K562 (cell line): ENCODE results near the gene HAUS7. TPM values are rescaled to one million over a fixed set of nuclear protein-coding genes. Genes with fewer than 3 reads are reported as not detected.

ENCODE experiments used
- HDAC8 ChIP-seq: fragments of 450-650 bp; IDR thresholded peaks from 2 replicates; pipeline ENCODE4 v1.6.1; 2016; ENCODE audit warnings: mild to moderate bottlenecking, missing genetic modification characterization, moderate library complexity, missing compliant biosample characterization
- KLF6 ChIP-seq: fragments of 250-450 bp; sonication (Bioruptor Pico); IDR thresholded peaks from 2 replicates; pipeline ENCODE4 v1.4.0; 2020; ENCODE audit warnings: mild to moderate bottlenecking, moderate library complexity, borderline replicate concordance
- NFE2 ChIP-seq: IDR thresholded peaks from 2 replicates; pipeline ENCODE4 v1.6.1; 2014; ENCODE audit warnings: antibody characterized with exemption, low read depth
- NRF1 ChIP-seq, 2 experiments: fragments of 450-650 bp; IDR thresholded peaks in 1 of 2; conservative IDR thresholded peaks in 1 of 2; 2 replicates each; pipeline ENCODE4 v1.6.1; 2014; ENCODE audit warnings: mild to moderate bottlenecking in 2 of 2
- SP2 ChIP-seq: IDR thresholded peaks from 2 replicates; pipeline ENCODE4 v1.6.1; 2011; ENCODE audit warnings: mild to moderate bottlenecking, low read depth, low read length, moderate library complexity; ENCODE audit not compliant: poor library complexity, severe bottlenecking; ENCODE audit errors: extremely low read depth
- STAT5B ChIP-seq: fragments of 250-450 bp; sonication (Bioruptor Pico); IDR thresholded peaks from 2 replicates; pipeline ENCODE4 v1.8.0; 2021; ENCODE audit warnings: mild to moderate bottlenecking, inconsistent platforms
- ZBTB1 ChIP-seq: sonication (generic); formaldehyde crosslinking; IDR thresholded peaks from 2 replicates; pipeline ENCODE4 v1.8.1; 2023; ENCODE audit warnings: missing genetic modification reagents, low read depth, mild to moderate bottlenecking, borderline replicate concordance
- ZBTB11 ChIP-seq, 3 experiments: fragments of 200-800 bp in 1 of 3; fragments of 250-450 bp in 1 of 3; fragments of 450-650 bp in 1 of 3; sonication (Bioruptor Pico) in 1 of 3; sonication (Bioruptor generic) in 1 of 3; formaldehyde crosslinking in 1 of 3; IDR thresholded peaks; 2 replicates each; pipeline versions ENCODE4 v1.6.1 to v1.8.0; 2016 to 2022; ENCODE audit warnings: mild to moderate bottlenecking in 2 of 3, missing genetic modification characterization in 2 of 3, missing compliant biosample characterization in 1 of 3, moderate library complexity in 1 of 3
- ZKSCAN8 ChIP-seq: fragments of 200-800 bp; sonication (Bioruptor generic); IDR thresholded peaks from 2 replicates; pipeline ENCODE4 v1.6.1; 2016; ENCODE audit warnings: missing genetic modification characterization, missing compliant biosample characterization
- ZNF140 ChIP-seq: fragments of 250-450 bp; sonication (Bioruptor Pico); IDR thresholded peaks from 2 replicates; pipeline ENCODE4 v1.8.0; 2021; ENCODE audit warnings: moderate library complexity, mild to moderate bottlenecking, inconsistent platforms
- ZNF592 ChIP-seq: fragments of 450-650 bp; IDR thresholded peaks from 2 replicates; pipeline ENCODE4 v1.6.1; 2017; ENCODE audit warnings: antibody characterized with exemption, mild to moderate bottlenecking
- polyA plus RNA-seq, 8 experiments: library from polyadenylated mRNA; depleted of rRNA in 4 of 8; stranded (reverse) in 5 of 8; unstranded in 3 of 8; fragments of >200 nt; fragmentation: Nextera tagmentation in 2 of 8; fragmentation: Illumina TruSeq in 1 of 8; extraction: Ambion mirVana in 2 of 8; extraction: Trizol in 1 of 8; gene quantifications; 2 replicates each; pipeline versions ENCODE4 v1.2.1 to v1.2.3, GENCODE V29; 2011 to 2014; ENCODE audit warnings: inconsistent platforms in 1 of 8, missing spikeins in 1 of 8
- total RNA-seq, 7 experiments: library from RNA; depleted of rRNA in 6 of 7; stranded (reverse); fragments of >200 nt in 6 of 7; fragmentation: Illumina TruSeq in 2 of 7; extraction: Trizol in 2 of 7; gene quantifications; 2 replicates each; pipeline versions ENCODE4 v1.2.1 to v1.2.3, GENCODE V29; 2011 to 2021; ENCODE audit warnings: low replicate concordance in 1 of 7

The HAUS7 gene
- total and polyA plus RNA-seq, 9 of the 15 experiments (the other 6 are each of a cell fraction or from before 2014, with no cell fraction given): 10.0 to 94.9 (median 48.8) TPM

GRCh38 chrX:153470411-153471363 lies at the start of gene HAUS7 (continued):
- no peak for TF ChIP-seq ZBTB11 (CRISPR knock-in tag; IDR thresholded peaks at IDR 0.05)
- peak; percentile 55 for TF ChIP-seq SP2
- no peak for TF ChIP-seq STAT5B (CRISPR knock-in tag)
- TF ChIP-seq ZNF592: no peak
- no peak for TF ChIP-seq KLF6
- no peak for TF ChIP-seq ZBTB1
- TF ChIP-seq ZNF140 (CRISPR knock-in tag): no peak
- TF ChIP-seq NFE2: no peak
- no peak for TF ChIP-seq ZKSCAN8 (CRISPR knock-in tag)
- TF ChIP-seq HDAC8 (tag): no peak
- TF ChIP-seq NRF1 (conservative IDR thresholded peaks at IDR 0.05 in 1 of 2, IDR thresholded peaks at IDR 0.05 in 1 of 2): peak; percentile 69
